IPS-11a (cell line): ENCODE measurements around the gene IRF2.

Experiments used
- H3K4me3 ChIP-seq: one replicate; pipeline ENCODE4 v1.5.1; 2013; ENCODE audit warnings: low read depth, low read length, control low read depth

Gene IRF2

GRCh38 chr4:184474263-184475095 is at the start of gene IRF2:
Gene IRF2 (minus strand): TSS chr4:184474550. CDS start chr4:184429064, 45,486 bp downstream.
- peak within 1 kb of the TSS; percentile 87 for H3K4me3 ChIP-seq

- no peak overlapping the region for H3K4me3 ChIP-seq
These were observed 41.3 kb upstream of the IRF2 start for GRCh38 chr4:184515606-184516005.

GRCh38 chr4:184514121-184514988 is 40.0 kb upstream of the IRF2 start:
- H3K4me3 ChIP-seq = no peak overlapping the region

GRCh38 chr4:184513802-184514120 is 39.4 kb upstream of the IRF2 start:
- H3K4me3 ChIP-seq = no peak overlapping the region

- no peak overlapping the region for H3K4me3 ChIP-seq
These were observed 36.8 kb upstream of the IRF2 start for GRCh38 chr4:184511156-184511555.

- H3K4me3 ChIP-seq = no peak overlapping the region
These were observed 36.1 kb upstream of the IRF2 start for GRCh38 chr4:184510401-184510800.

- H3K4me3 ChIP-seq = no peak overlapping the region
These were observed 32.3 kb upstream of the IRF2 start for GRCh38 chr4:184506527-184507121.

GRCh38 chr4:184504385-184504784 is 30.0 kb upstream of the IRF2 start:
- H3K4me3 ChIP-seq = no peak overlapping the region

- no peak overlapping the region for H3K4me3 ChIP-seq
These were observed 29.5 kb upstream of the IRF2 start for GRCh38 chr4:184503869-184504300.

GRCh38 chr4:184500748-184501589 is 26.6 kb upstream of the IRF2 start:
- no peak overlapping the region for H3K4me3 ChIP-seq

- H3K4me3 ChIP-seq = no peak overlapping the region
These were observed 25.6 kb upstream of the IRF2 start for GRCh38 chr4:184499996-184500395.

GRCh38 chr4:184498598-184498997 is 24.2 kb upstream of the IRF2 start:
- H3K4me3 ChIP-seq = no peak overlapping the region

GRCh38 chr4:184489771-184490170 is 15.4 kb upstream of the IRF2 start:
- no peak overlapping the region for H3K4me3 ChIP-seq

- no peak overlapping the region for H3K4me3 ChIP-seq
These were observed 13.2 kb upstream of the IRF2 start for GRCh38 chr4:184487503-184487902.

GRCh38 chr4:184485279-184485678 is 10.9 kb upstream of the IRF2 start:
- H3K4me3 ChIP-seq = no peak overlapping the region

GRCh38 chr4:184481544-184481943 is 7.2 kb upstream of the IRF2 start:
- H3K4me3 ChIP-seq = no peak overlapping the region

- no peak overlapping the region for H3K4me3 ChIP-seq
These were observed 5.2 kb upstream of the IRF2 start for GRCh38 chr4:184479516-184479950.

- no peak overlapping the region for H3K4me3 ChIP-seq
These were observed 3.0 kb upstream of the IRF2 start for GRCh38 chr4:184477201-184477999.

- H3K4me3 ChIP-seq = no peak overlapping the region
These were observed 2.3 kb upstream of the IRF2 start for GRCh38 chr4:184476695-184477094.

- peak overlapping the region; percentile 87 for H3K4me3 ChIP-seq
These were observed 1.1 kb upstream of the IRF2 start for GRCh38 chr4:184475498-184475897.
